Measurements from ENCODE around the gene ZXDB. TPM values are rescaled to one million over a fixed set of nuclear protein-coding genes. Genes with fewer than 3 reads are reported as not detected.
"Not testable (repeated sequence)": the region's sequence is repeated elsewhere in the genome, so short reads cannot be mapped to it uniquely, and the experiment has no call there.

Gene ZXDB
- total and polyA plus RNA-seq, 2 donors = 6.8 to 11.6 TPM

DNA sequence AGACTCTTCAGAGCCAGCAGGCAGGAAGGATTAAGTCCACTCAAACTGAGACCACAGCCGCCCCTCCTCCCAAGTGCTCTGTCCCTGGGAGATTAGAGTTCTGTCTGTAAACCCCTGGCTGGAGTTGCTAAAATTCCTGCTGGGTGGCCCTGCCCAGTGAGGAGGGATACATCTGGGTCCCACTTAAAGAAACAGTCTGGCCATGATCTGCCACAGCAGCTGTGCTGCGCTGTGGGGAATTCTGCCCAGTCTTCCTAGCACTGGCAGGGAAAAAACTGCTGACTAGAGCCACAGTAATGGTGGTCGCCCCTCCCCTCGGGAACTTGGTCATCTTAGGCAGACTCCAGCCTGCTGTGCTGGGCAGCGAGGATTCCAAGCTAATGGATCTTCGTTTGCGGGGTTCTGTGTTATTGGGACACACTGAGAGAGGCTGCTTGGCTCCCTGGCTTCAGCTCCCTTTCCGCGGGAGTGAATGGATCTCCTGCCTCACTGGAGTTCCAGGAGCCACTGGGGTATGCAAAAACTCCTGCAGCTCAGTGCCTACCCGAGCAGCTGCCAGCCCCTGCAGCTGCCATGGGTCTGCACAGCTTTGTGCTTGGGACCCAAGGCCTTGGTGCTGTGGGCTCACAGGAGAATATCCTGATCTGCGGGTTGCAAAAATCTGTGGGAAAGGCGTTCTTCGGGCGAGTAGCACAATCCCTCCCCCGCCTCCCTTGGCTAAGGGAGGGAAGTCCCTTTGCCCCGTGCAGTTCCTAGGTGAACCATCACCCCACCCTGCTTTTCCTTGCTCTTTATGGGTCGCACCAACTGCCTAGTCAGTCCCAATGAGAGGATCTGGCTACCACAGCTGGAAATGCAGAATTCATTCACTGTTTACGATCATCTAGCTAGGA, 15.7 kb downstream of the ZXDB start:
- H3K36me3 ChIP-seq (ENCODE audit: insufficient read depth) = no peaks in the 10 kb centered on the region
- 81% methylated on average over 18 of the region's 18 CpGs for WGBS
- DNase-seq (ENCODE audit: extremely low spot score) = no peak
- H3K4me1 ChIP-seq (ENCODE audit: insufficient read depth) = no peaks in the 10 kb centered on the region
- no peak overlapping the region for H3K4me3 ChIP-seq (ENCODE audit: low read depth, low read length)
- no peak overlapping the region for H3K27ac ChIP-seq (ENCODE audit: low read depth)

DNA sequence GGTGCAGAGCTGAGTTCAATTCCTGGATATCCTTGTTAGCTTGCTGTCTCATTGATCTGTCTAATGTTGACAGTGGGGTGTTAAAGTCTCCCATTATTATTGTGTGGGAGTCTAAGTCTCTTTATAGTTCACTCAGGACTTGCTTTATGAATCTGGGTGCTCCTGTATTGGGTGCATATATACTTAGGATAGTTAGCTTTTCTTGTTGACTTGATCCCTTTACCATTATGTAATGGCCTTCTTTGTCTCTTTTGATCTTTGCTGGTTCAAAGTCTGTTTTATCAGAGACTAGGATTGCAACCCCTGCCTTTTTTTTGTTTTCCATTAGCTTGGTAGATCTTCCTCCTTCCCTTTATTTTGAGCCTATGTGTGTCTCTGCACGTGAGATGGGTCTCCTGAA, 21.5 kb downstream of the ZXDB start:
- not testable (repeated sequence) for H3K4me1 ChIP-seq (ENCODE audit: insufficient read depth); H3K27ac ChIP-seq (ENCODE audit: low read depth); DNase-seq (ENCODE audit: extremely low spot score); H3K36me3 ChIP-seq (ENCODE audit: insufficient read depth); H3K4me3 ChIP-seq (ENCODE audit: low read depth, low read length)
- WGBS = 91% methylated on average over 1 of the region's 1 CpG

DNA sequence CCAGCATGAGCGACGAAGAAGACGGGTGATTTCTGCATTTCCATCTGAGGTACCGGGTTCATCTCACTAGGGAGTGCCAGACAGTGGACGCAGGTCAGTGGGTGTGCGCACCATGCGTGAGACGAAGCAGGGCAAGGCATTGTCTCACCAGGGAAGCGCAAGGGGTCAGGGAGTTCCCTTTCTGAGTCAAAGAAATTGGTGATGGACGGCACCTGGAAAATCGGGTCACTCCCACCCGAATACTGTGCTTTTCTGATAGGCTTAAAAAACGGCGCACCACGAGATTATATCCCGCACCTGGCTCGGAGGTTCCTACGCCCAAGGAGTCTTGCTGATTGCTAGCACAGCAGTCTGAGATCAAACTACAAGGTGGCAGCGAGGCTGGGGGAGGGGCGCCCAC, 37.6 kb downstream of the ZXDB start:
- not testable (repeated sequence) for DNase-seq (ENCODE audit: extremely low spot score); H3K36me3 ChIP-seq (ENCODE audit: insufficient read depth); H3K4me1 ChIP-seq (ENCODE audit: insufficient read depth); H3K27ac ChIP-seq (ENCODE audit: low read depth); H3K4me3 ChIP-seq (ENCODE audit: low read depth, low read length)
- over 99% methylated on average over 20 of the region's 20 CpGs for WGBS

DNA sequence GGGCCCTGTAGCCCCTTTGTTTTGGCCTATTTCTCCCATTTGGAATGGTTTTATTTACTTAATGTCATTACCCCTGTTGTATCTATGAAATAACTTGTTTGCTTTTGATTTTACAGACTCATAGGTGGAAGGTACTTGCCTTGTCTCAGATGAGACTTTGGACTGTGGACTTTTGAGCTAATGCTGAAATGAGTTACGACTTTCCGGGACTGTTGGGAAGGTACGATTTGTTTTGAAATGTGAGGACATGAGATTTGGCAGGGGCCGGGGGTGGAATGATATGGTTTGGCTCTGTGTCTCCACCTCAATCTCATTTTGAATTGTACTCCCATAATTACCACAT, 48.8 kb downstream of the ZXDB start:
- H3K4me1 ChIP-seq (ENCODE audit: insufficient read depth) = no peaks in the 10 kb centered on the region
- no peak overlapping the region for H3K4me3 ChIP-seq (ENCODE audit: low read depth, low read length)
- H3K27ac ChIP-seq (ENCODE audit: low read depth) = no peak overlapping the region
- H3K36me3 ChIP-seq (ENCODE audit: insufficient read depth) = no peaks in the 10 kb centered on the region
- DNase-seq (ENCODE audit: extremely low spot score) = no peak
- 91% methylated on average over 4 of the region's 4 CpGs for WGBS

DNA sequence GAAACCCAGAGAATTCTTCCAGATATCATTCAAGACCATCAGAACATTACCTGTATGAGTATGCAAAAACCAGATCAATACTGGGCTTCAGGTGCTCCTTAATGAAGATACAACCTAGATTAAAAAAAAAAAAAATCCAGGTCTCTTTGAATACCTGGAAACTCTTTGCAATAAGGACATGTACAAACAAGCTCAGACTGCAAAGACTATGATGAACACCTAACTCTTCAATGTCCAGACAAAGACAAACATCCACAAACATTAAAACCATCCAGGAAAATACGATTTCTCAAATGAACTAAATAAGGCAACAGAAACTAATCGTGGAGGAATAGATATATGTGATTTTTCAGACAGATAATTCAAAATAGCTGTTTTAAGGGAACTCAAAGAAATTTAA, 49.5 kb downstream of the ZXDB start:
- no peak overlapping the region for H3K4me3 ChIP-seq (ENCODE audit: low read depth, low read length)
- no peak for DNase-seq (ENCODE audit: extremely low spot score)
- 70% methylated on average over 2 of the region's 2 CpGs for WGBS
- no peaks in the 10 kb centered on the region for H3K4me1 ChIP-seq (ENCODE audit: insufficient read depth)
- H3K36me3 ChIP-seq (ENCODE audit: insufficient read depth) = no peaks in the 10 kb centered on the region
- H3K27ac ChIP-seq (ENCODE audit: low read depth) = no peak overlapping the region

DNA sequence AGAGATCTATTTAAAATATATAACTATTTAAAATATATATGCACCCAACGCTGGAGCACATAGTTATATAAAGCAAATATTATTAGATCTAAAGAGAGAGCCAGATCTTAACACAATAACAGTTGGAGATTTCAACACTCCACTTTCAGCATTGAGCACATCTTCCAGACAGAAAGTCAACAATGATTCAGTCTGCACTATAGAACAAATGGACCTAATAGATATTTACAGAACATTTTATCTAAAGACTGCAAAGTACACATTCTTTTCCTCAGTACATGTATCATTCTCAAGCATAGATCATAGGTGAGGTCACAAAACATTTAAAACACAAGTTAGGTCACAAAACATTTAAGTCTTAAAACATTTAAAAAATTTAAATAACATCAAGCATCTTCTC, 51.9 kb downstream of the ZXDB start:
- no peak for DNase-seq (ENCODE audit: extremely low spot score)
- Histone ChIP-seq H3K4me3 (ENCODE audit: low read depth, low read length) (no peak overlapping the region), H3K27ac (ENCODE audit: low read depth) (no peak overlapping the region), H3K4me1 (ENCODE audit: insufficient read depth) (no peaks in the 10 kb centered on the region), H3K36me3 (ENCODE audit: insufficient read depth) (no peaks in the 10 kb centered on the region)
- whole genome bisulfite sequencing = 79% methylated on average over 1 of the region's 1 CpG

DNA sequence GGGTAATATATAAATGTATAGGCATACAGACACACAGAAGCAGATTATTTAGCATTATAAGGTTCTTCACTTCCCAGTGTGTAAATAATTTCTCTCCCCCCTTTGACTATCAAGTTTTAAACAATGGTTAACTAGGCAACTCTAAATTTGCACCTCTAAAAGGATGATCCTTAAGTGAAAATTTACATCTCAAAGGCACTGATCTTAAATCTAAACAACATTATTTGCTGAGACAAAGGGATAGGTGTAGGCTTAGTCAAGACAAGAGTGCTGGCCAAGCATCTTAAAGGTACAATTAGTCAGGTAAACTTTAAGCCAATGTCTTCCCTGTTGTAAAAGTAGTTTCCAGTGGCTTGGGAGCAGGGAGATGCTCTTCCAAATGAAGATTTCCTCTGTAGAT, 55.2 kb downstream of the ZXDB start:
- H3K4me1 ChIP-seq (ENCODE audit: insufficient read depth) = no peaks in the 10 kb centered on the region
- DNase-seq (ENCODE audit: extremely low spot score) = no peak
- H3K36me3 ChIP-seq (ENCODE audit: insufficient read depth) = no peaks in the 10 kb centered on the region
- no peak overlapping the region for H3K27ac ChIP-seq (ENCODE audit: low read depth)
- no peak overlapping the region for H3K4me3 ChIP-seq (ENCODE audit: low read depth, low read length)

Other genes starting within 250 kb of the ZXDB start
- not detected for gene NLRP2B, start 88.2 kb downstream of the ZXDB start, total RNA-seq
- not detected for gene NLRP2B, start 88.2 kb downstream of the ZXDB start, polyA plus RNA-seq

Measured in urinary bladder (tissue), 4 donors.